SK-MEL-5 (cell line): Measurements from ENCODE around the gene CNTFR. TPM values are rescaled to one million over a fixed set of nuclear protein-coding genes. Genes with fewer than 3 reads are reported as not detected.
"Not testable (repeated sequence)": the region's sequence is repeated elsewhere in the genome, so short reads cannot be mapped to it uniquely, and the experiment has no call there.

Experiments
- DNase-seq: peaks from one replicate; pipeline ENCODE4 v3.0.0-alpha.2; 2016; ENCODE audit warnings: low read depth, low spot score
- in situ Hi-C: cut with HindIII; loops from 2 replicates; pipeline ENCODE4 v1.10.0; 2016; ENCODE audit warnings: low sequenced_read_pairs, high pct_unique_total_duplicates, low pct_unique_long_range_greater_than_20kb
- polyA plus RNA-seq, 2 experiments: library from polyadenylated mRNA; depleted of rRNA; stranded (reverse); fragments of >200 nt; gene quantifications; 2 replicates each; pipeline ENCODE4 v1.2.3, GENCODE V29; 2015
- total RNA-seq: library from RNA; depleted of rRNA; stranded (reverse); fragments of >200 nt; shearing (Covaris generic); gene quantifications from 2 replicates; pipeline ENCODE4 v1.2.3, GENCODE V29; 2014; rRNA removed

Gene CNTFR
- total RNA-seq: 1.1 TPM in 2 replicates
- 2.4 and 3.5 TPM in 2 replicates for polyA plus RNA-seq (2015; cell fraction: cytosol; rRNA removed)
- 0.28 and 2.4 TPM in 2 replicates for polyA plus RNA-seq (2015; cell fraction: nucleus; rRNA removed)

- in situ Hi-C loops: no loop called here
- DNase-seq: peak; percentile 13
Observed at GRCh38 chr9:34589636-34590380, at the start of gene CNTFR. TSS of gene CNTFR (minus strand) at chr9:34589724. CDS start at chr9:34568981, 20,743 bp downstream.

GRCh38 chr9:34639322-34639721 is 49.8 kb upstream of the CNTFR start:
- in situ Hi-C loops: not testable (repeated sequence)

GRCh38 chr9:34638138-34638445 is 48.6 kb upstream of the CNTFR start:
- in situ Hi-C loops: no loop called here
- no peak for DNase-seq

More at GRCh38 chr9:34639322-34639721, 49.8 kb upstream of the CNTFR start:
- DNase-seq: not testable (repeated sequence)

- in situ Hi-C loops: no loop called here
- DNase-seq: peak; percentile 88
Observed at GRCh38 chr9:34637356-34638137, 48.0 kb upstream of the CNTFR start, which contains the start of gene SIGMAR1. TSS of gene SIGMAR1 (minus strand) at chr9:34637787. CDS start at chr9:34637697, 90 bp downstream.

- DNase-seq: no peak
- in situ Hi-C loops: no loop called here
Observed at GRCh38 chr9:34636791-34637355, 47.3 kb upstream of the CNTFR start.

- in situ Hi-C loops: no loop called here
- DNase-seq: no peak
Observed at GRCh38 chr9:34635556-34635955, 46.0 kb upstream of the CNTFR start.

GRCh38 chr9:34634551-34635248 is 45.2 kb upstream of the CNTFR start:
- DNase-seq: no peak
- in situ Hi-C loops: no loop called here

GRCh38 chr9:34633851-34634550 is 44.5 kb upstream of the CNTFR start:
- in situ Hi-C loops: no loop called here
- peak; percentile 73 for DNase-seq

- in situ Hi-C loops: no loop called here
- DNase-seq: no peak
Observed at GRCh38 chr9:34633166-34633565, 43.6 kb upstream of the CNTFR start.

GRCh38 chr9:34630402-34631154 is 41.1 kb upstream of the CNTFR start:
- in situ Hi-C loops: no loop called here
- DNase-seq: no peak

GRCh38 chr9:34629491-34629808 is 39.9 kb upstream of the CNTFR start:
- in situ Hi-C loops: no loop called here
- DNase-seq: no peak

- DNase-seq: no peak
- in situ Hi-C loops: no loop called here
Observed at GRCh38 chr9:34628656-34629490, 39.3 kb upstream of the CNTFR start, which contains the start of gene ARID3C. TSS of gene ARID3C (minus strand) at chr9:34629066. CDS start at chr9:34628014, 1,052 bp downstream.

- in situ Hi-C loops: no loop called here
- no peak for DNase-seq
Observed at GRCh38 chr9:34627716-34628655, 38.5 kb upstream of the CNTFR start.

- in situ Hi-C loops: no loop called here
- DNase-seq: no peak
Observed at GRCh38 chr9:34625186-34625486, 35.6 kb upstream of the CNTFR start.
